ENCODE measurements around the gene GPD1L. TPM values are rescaled to one million over a fixed set of nuclear protein-coding genes. Genes with fewer than 3 reads are reported as not detected.

The GPD1L gene
- total and polyA plus RNA-seq, 2 of the 13 experiments (the other 11 are each of a cell fraction or from before 2014, with no cell fraction given): 4.9 to 13.7 TPM

- BruUV-seq (replicated peaks): no TSS peak
- Histone ChIP-seq H3K9ac (ENCODE audit: insufficient read depth, low read depth, low read length) (no peak overlapping the region), H3K9me3 (ENCODE audit: low read length) (no peaks in the 10 kb centered on the region), H3K36me3 (replicated peaks in 1 of 2; ENCODE audit: control insufficient read depth in 1 of 2, insufficient read depth in 2 of 2, low read length in 2 of 2) (no peaks in the 10 kb centered on the region), H3K4me1 (ENCODE audit: insufficient read depth, low read length) (peaks cover 41% of the 10 kb centered on the region), H2AFZ (ENCODE audit: low read length) (no peak overlapping the region), H3K4me3 (replicated peaks in 1 of 3; ENCODE audit: insufficient read depth in 1 of 3, low read depth in 2 of 3, low read length in 3 of 3) (no peak overlapping the region), H3K27ac (ENCODE audit: extremely low read length, insufficient read depth, low read length) (no peak overlapping the region), H3K27me3 (ENCODE audit: control insufficient read depth in 1 of 2, insufficient read depth in 2 of 2, low read length in 2 of 2) (no peaks in the 10 kb centered on the region; a peak in 1 of 5 replicates), H3K79me2 (ENCODE audit: insufficient read depth, low read length) (no peaks in the 10 kb centered on the region), H4K20me1 (ENCODE audit: insufficient read depth, low read length) (no peaks in the 10 kb centered on the region), H3K4me2 (ENCODE audit: low read depth, low read length) (no peak overlapping the region)
- DNase-seq (ENCODE audit: low spot score) (no peak), ATAC-seq (no peak), FAIRE-seq (no peak)
- 73% methylated on average over 4 of the region's 4 CpGs for WGBS (ENCODE audit: low lambda C conversion rate)
- in situ Hi-C loops (cut with HindIII; ENCODE audit: extremely low pct_ligation_motif_present, low pct_unique_long_range_greater_than_20kb) (no loop called here), intact Hi-C loops (cut with micrococcal nuclease; ENCODE audit: unreplicated experiment) (no loop called here)
- CTCF ChIA-PET (ENCODE audit: low intra/inter-chr PET ratio, low total read pairs): no interaction called here
- POLR2A ChIA-PET: no interaction called here
- no peak for TF ChIP-seq FLYWCH1 (CRISPR knock-in tag; IDR thresholded peaks at IDR 0.05)
- no peak for TF ChIP-seq CSRNP1 (CRISPR knock-in tag; IDR thresholded peaks at IDR 0.05)
- TF ChIP-seq ZNF326 (CRISPR knock-in tag; IDR thresholded peaks at IDR 0.05; ENCODE audit: borderline replicate concordance): no peak
- TF ChIP-seq ZNF251 (CRISPR knock-in tag; IDR thresholded peaks at IDR 0.05): no peak
- no peak for TF ChIP-seq ATF4 (CRISPR knock-in tag; IDR thresholded peaks at IDR 0.05)
- TF ChIP-seq HNRNPK (IDR thresholded peaks at IDR 0.05; ENCODE audit: low read depth, low read length, poor library complexity, severe bottlenecking): no peak
- no peak for TF ChIP-seq ARNT2 (CRISPR knock-in tag; IDR thresholded peaks at IDR 0.05; ENCODE audit: low read depth)
- no peak for TF ChIP-seq FOXA3 (CRISPR knock-in tag; IDR thresholded peaks at IDR 0.05)
- TF ChIP-seq MLLT10 (CRISPR knock-in tag; IDR thresholded peaks at IDR 0.05): no peak
- TF ChIP-seq ZNF790 (CRISPR knock-in tag; IDR thresholded peaks at IDR 0.05; ENCODE audit: borderline replicate concordance): no peak
- no peak for TF ChIP-seq SKI (IDR thresholded peaks at IDR 0.05; ENCODE audit: partially characterized antibody)
- TF ChIP-seq ZBED4 (CRISPR knock-in tag; IDR thresholded peaks at IDR 0.05; ENCODE audit: borderline replicate concordance): no peak
- no peak for TF ChIP-seq ZBTB7B (CRISPR knock-in tag; IDR thresholded peaks at IDR 0.05)
- no peak for TF ChIP-seq NCOR1 (IDR thresholded peaks at IDR 0.05; ENCODE audit: borderline replicate concordance, low read length)
- no peak for TF ChIP-seq GMEB1 (CRISPR knock-in tag; IDR thresholded peaks at IDR 0.05; ENCODE audit: borderline replicate concordance)
- no peak for TF ChIP-seq ZNF598 (CRISPR knock-in tag; IDR thresholded peaks at IDR 0.05; ENCODE audit: borderline replicate concordance)
These were observed 1.9 kb upstream of the GPD1L start for GRCh38 chr3:32104492-32104891.
